HCT116 (cell line): ENCODE results near the gene AMER2. TPM values are rescaled to one million over a fixed set of nuclear protein-coding genes. Genes with fewer than 3 reads are reported as not detected.
"Not testable (repeated sequence)": the region's sequence is repeated elsewhere in the genome, so short reads cannot be mapped to it uniquely, and the experiment has no call there.

ENCODE experiments used
- ATAC-seq: fragments of 200-7000 bp; cut with Tn5 transposase; 2 replicates; pipeline ENCODE4 v1.9.1; 2020; ENCODE audit warnings: mild to moderate bottlenecking, moderate library complexity
- BruUV-seq: library from RNA; stranded (reverse); fragments of 400-500 nt; replicated peaks from 2 replicates; lab custom pipeline; 2021; lab: Mats Ljungman, UMichigan
- CTCF ChIA-PET: fragments of 300-600 bp; sonication (Branson Sonifier 250); formaldehyde crosslinking; loops from one replicate; lab custom pipeline; 2021; ENCODE audit warnings: antibody characterized with exemption; lab: Charles Lee
- POLR2A ChIA-PET: fragments of 300-600, 350-600 bp; sonication (Branson Sonifier 250); formaldehyde crosslinking; loops from one replicate; lab custom pipeline; 2021; ENCODE audit warnings: antibody characterized with exemption; lab: Charles Lee
- RAD21 ChIA-PET, 2 experiments: fragments of 300-600 bp; sonication (Branson Sonifier 250); formaldehyde crosslinking; loops; one replicate each; lab custom pipeline; 2023; ENCODE audit warnings: low total read pairs in 2 of 2; ENCODE audit not compliant: uncharacterized antibody in 2 of 2, unreplicated experiment in 2 of 2, low non-redundant PET in 1 of 2; lab: Charles Lee
- DNase-seq: peaks from one replicate; pipeline ENCODE4 v3.0.0-alpha.2; 2010; ENCODE audit warnings: low read depth, low spot score
- H2AFZ ChIP-seq: fragments of 200-600 bp; shearing (Covaris generic), sonication (generic); 2 replicates; pipeline ENCODE4 v1.6.1; 2017; ENCODE audit warnings: low read depth, mixed run types, mixed read lengths, antibody characterized with exemption, low read length; ENCODE audit not compliant: poor library complexity, severe bottlenecking
- H3K27ac ChIP-seq: 2 replicates; pipeline ENCODE4 v1.5.1; 2012; ENCODE audit warnings: low read depth, low read length
- H3K27me3 ChIP-seq: fragments of 200-600 bp; sonication (generic); 2 replicates; pipeline ENCODE4 v1.6.1; 2016; ENCODE audit warnings: mixed run types, low read length, mixed read lengths; ENCODE audit not compliant: insufficient read depth
- H3K36me3 ChIP-seq, 2 experiments: fragments of 200-500 bp in 1 of 2; fragments of 200-600 bp in 1 of 2; sonication (Bioruptor generic) in 1 of 2; sonication (generic) in 1 of 2; 2 replicates each; pipeline versions ENCODE4 v1.5.1 to v1.6.1; 2014 to 2016; ENCODE audit warnings: low read length in 2 of 2, inconsistent platforms in 1 of 2, mixed read lengths in 1 of 2, mixed run types in 1 of 2; ENCODE audit not compliant: insufficient read depth in 2 of 2, control insufficient read depth in 1 of 2
- H3K4me1 ChIP-seq, 2 experiments: fragments of 200-600 bp in 1 of 2; sonication (generic) in 1 of 2; 2 replicates each; pipeline versions ENCODE4 v1.5.1 to v1.6.1; 2012 to 2017; ENCODE audit warnings: low read length in 2 of 2, inconsistent platforms in 1 of 2, mild to moderate bottlenecking in 1 of 2, mixed read lengths in 1 of 2, mixed run types in 1 of 2, moderate library complexity in 1 of 2; ENCODE audit not compliant: insufficient read depth in 2 of 2, control insufficient read depth in 1 of 2
- H3K4me2 ChIP-seq: fragments of 200-600 bp; sonication (generic); 2 replicates; pipeline ENCODE4 v1.6.1; 2017; ENCODE audit warnings: mixed run types, low read length, mixed read lengths
- H3K4me3 ChIP-seq, 2 experiments: fragments of 200-600 bp in 1 of 2; sonication (generic) in 1 of 2; replicated peaks in 1 of 2; 2 replicates each; pipeline ENCODE4 v1.5.1; 2011 to 2016; ENCODE audit warnings: low read length in 2 of 2, control low read depth in 1 of 2, low read depth in 1 of 2, mild to moderate bottlenecking in 1 of 2, mixed read lengths in 1 of 2, mixed run types in 1 of 2
- H3K79me2 ChIP-seq: fragments of 200-600 bp; sonication (generic); 2 replicates; pipeline ENCODE4 v1.6.1; 2017; ENCODE audit warnings: mild to moderate bottlenecking, mixed run types, low read length, moderate library complexity, mixed read lengths; ENCODE audit not compliant: insufficient read depth
- H3K9ac ChIP-seq: fragments of 200-600 bp; sonication (generic); 2 replicates; pipeline ENCODE4 v1.6.1; 2016; ENCODE audit warnings: low read length, mixed read lengths
- H3K9me2 ChIP-seq: fragments of 200-600 bp; sonication (generic), shearing (Covaris generic); 2 replicates; pipeline ENCODE4 v1.6.1; 2017; ENCODE audit warnings: mixed run types, mild to moderate bottlenecking, moderate library complexity; ENCODE audit not compliant: insufficient read depth
- H3K9me3 ChIP-seq, 2 experiments: fragments of 200-500 bp in 1 of 2; fragments of 200-600 bp in 1 of 2; sonication (Bioruptor generic) in 1 of 2; sonication (generic) in 1 of 2; 2 replicates each; pipeline ENCODE4 v1.6.1; 2014 to 2017; ENCODE audit warnings: low read length in 2 of 2, mixed read lengths in 2 of 2, inconsistent platforms in 1 of 2, low read depth in 1 of 2, mild to moderate bottlenecking in 1 of 2, mixed run types in 1 of 2, moderate library complexity in 1 of 2; ENCODE audit not compliant: control insufficient read depth in 1 of 2, insufficient read depth in 1 of 2
- H4K20me1 ChIP-seq: fragments of 200-600 bp; sonication (generic), shearing (Covaris generic); 2 replicates; pipeline ENCODE4 v1.6.1; 2017; ENCODE audit warnings: mixed run types, mild to moderate bottlenecking, moderate library complexity; ENCODE audit not compliant: insufficient read depth
- EZH2phosphoT487 ChIP-seq: fragments of 200-600 bp; IDR thresholded peaks from 2 replicates; pipeline ENCODE4 v1.6.1; 2018; ENCODE audit warnings: antibody characterized with exemption, borderline replicate concordance
- FOSL1 ChIP-seq: IDR thresholded peaks from 2 replicates; pipeline ENCODE4 v1.6.1; 2012; ENCODE audit warnings: low read depth
- POLR2A ChIP-seq: IDR thresholded peaks from 2 replicates; pipeline ENCODE4 v1.7.0; 2011; ENCODE audit warnings: borderline replicate concordance; ENCODE audit not compliant: insufficient read depth, insufficient read length; ENCODE audit errors: extremely low read depth
- POLR2AphosphoS5 ChIP-seq: IDR thresholded peaks from 2 replicates; pipeline ENCODE4 v1.6.1; 2011; ENCODE audit warnings: mild to moderate bottlenecking, low read depth, low read length, moderate library complexity
- RAD21 ChIP-seq: IDR thresholded peaks from 2 replicates; pipeline ENCODE4 v1.6.1; 2012; ENCODE audit warnings: low read depth, mild to moderate bottlenecking
- REST ChIP-seq: IDR thresholded peaks from 2 replicates; pipeline ENCODE4 v1.6.1; 2012; ENCODE audit warnings: low read depth
- SRF ChIP-seq: IDR thresholded peaks from 2 replicates; pipeline ENCODE4 v1.6.1; 2012; ENCODE audit warnings: low read depth
- ZBTB33 ChIP-seq: IDR thresholded peaks from 2 replicates; pipeline ENCODE4 v1.6.1; 2011; ENCODE audit warnings: mild to moderate bottlenecking, low read length, moderate library complexity; ENCODE audit not compliant: insufficient replicate concordance; ENCODE audit errors: extremely low read depth
- ZFX ChIP-seq: fragments of 450-650 bp; IDR thresholded peaks from 2 replicates; pipeline ENCODE4 v1.6.1; 2017
- intact Hi-C: fragments of 100-400 bp; cut with micrococcal nuclease; formaldehyde crosslinking; loops from 2 replicates; pipeline ENCODE4 v1.10.0; 2022
- total RNA-seq: library from RNA; stranded (reverse); gene quantifications from one replicate; pipeline ENCODE4 v1.2.1, GENCODE V29; 2021; ENCODE audit not compliant: unreplicated experiment

Gene AMER2
- total RNA-seq, 1 experiment from 2014 or later: not detected

GRCh38 chr13:25165663-25166062, 6.4 kb downstream of the AMER2 start:
- H4K20me1 ChIP-seq: no peaks in the 10 kb centered on the region
- CTCF ChIA-PET: no interaction called here
- H3K27ac ChIP-seq: no peak overlapping the region
- H3K4me2 ChIP-seq: no peak overlapping the region
- BruUV-seq: no TSS peak
- TF ChIP-seq SRF (no peak), EZH2phosphoT487 (no peak), ZFX (no peak)
- no peak overlapping the region for H2AFZ ChIP-seq
- H3K4me3 ChIP-seq: no peak overlapping the region
- RAD21 ChIA-PET: no interaction called here
- DNase-seq (no peak), ATAC-seq (no peak)
- intact Hi-C loops: no loop called here
- H3K79me2 ChIP-seq: no peaks in the 10 kb centered on the region
- no peaks in the 10 kb centered on the region for H3K4me1 ChIP-seq
- no peaks in the 10 kb centered on the region for H3K9me3 ChIP-seq
- no peaks in the 10 kb centered on the region for H3K9me2 ChIP-seq
- POLR2A ChIA-PET: no interaction called here
- no peak overlapping the region for H3K9ac ChIP-seq
- peaks cover 6% of the 10 kb centered on the region; the same call in 1 of the 2 replicates for H3K27me3 ChIP-seq
- H3K36me3 ChIP-seq: no peaks in the 10 kb centered on the region

- DNase-seq, POLR2A ChIA-PET, BruUV-seq, H3K4me3 ChIP-seq, H2AFZ ChIP-seq, H3K27me3 ChIP-seq, H3K4me1 ChIP-seq, ATAC-seq, H4K20me1 ChIP-seq, H3K9me3 ChIP-seq, CTCF ChIA-PET, RAD21 ChIA-PET, H3K79me2 ChIP-seq, intact Hi-C loops, H3K27ac ChIP-seq, H3K4me2 ChIP-seq, H3K9me2 ChIP-seq, H3K36me3 ChIP-seq, H3K9ac ChIP-seq: not testable (repeated sequence)
Measured at GRCh38 chr13:25165163-25165562, 6.9 kb downstream of the AMER2 start.

GRCh38 chr13:25157681-25158080, 14.4 kb downstream of the AMER2 start:
- ChIA-PET POLR2A (no interaction called here), RAD21 (no interaction called here), CTCF (no interaction called here)
- H3K4me1 ChIP-seq: no peaks in the 10 kb centered on the region
- H3K27ac ChIP-seq: no peak overlapping the region
- H3K27me3 ChIP-seq: no peaks in the 10 kb centered on the region; the same call in 1 of the 2 replicates
- H3K36me3 ChIP-seq: no peaks in the 10 kb centered on the region
- H2AFZ ChIP-seq: no peak overlapping the region
- intact Hi-C loops: no loop called here
- H4K20me1 ChIP-seq: no peaks in the 10 kb centered on the region
- H3K4me3 ChIP-seq: no peak overlapping the region
- no TSS peak for BruUV-seq
- ATAC-seq (no peak), DNase-seq (no peak)
- no peak overlapping the region for H3K9ac ChIP-seq
- H3K9me2 ChIP-seq: no peaks in the 10 kb centered on the region
- no peaks in the 10 kb centered on the region for H3K79me2 ChIP-seq
- H3K9me3 ChIP-seq: no peaks in the 10 kb centered on the region
- no peak overlapping the region for H3K4me2 ChIP-seq
- TF ChIP-seq POLR2A: no peak
- TF ChIP-seq RAD21: no peak
- no peak for TF ChIP-seq ZBTB33
- no peak for TF ChIP-seq POLR2AphosphoS5
- no peak for TF ChIP-seq EZH2phosphoT487
- TF ChIP-seq FOSL1: no peak
- no peak for TF ChIP-seq REST
